NCI-H510A (cell line): ENCODE data around the gene CLDN22.
A peak's percentile ranks its signal among the peaks of the same experiment; 100 is the strongest.

Experiments
- DNase-seq: peaks from one replicate; lab custom pipeline; 2025; lab: John Stamatoyannopoulos, UW

The CLDN22 gene

GRCh38 chr4:183320211-183321059 is at the start of gene CLDN22:
Gene CLDN22, minus strand, starts transcription at chr4:183320276. Its CDS starts 58 bp downstream, at chr4:183320218.
- DNase-seq: no peak

- DNase-seq: no peak
These were observed 49.0 kb upstream of the CLDN22 start for GRCh38 chr4:183369073-183369472.

GRCh38 chr4:183366206-183366835 is 46.2 kb upstream of the CLDN22 start:
- no peak for DNase-seq

- no peak for DNase-seq
These were observed 43.9 kb upstream of the CLDN22 start for GRCh38 chr4:183364025-183364424.

GRCh38 chr4:183362916-183363542 is 43.0 kb upstream of the CLDN22 start:
- no peak for DNase-seq

GRCh38 chr4:183362036-183362435 is 42.0 kb upstream of the CLDN22 start:
- DNase-seq: no peak

- DNase-seq: no peak
These were observed 40.3 kb upstream of the CLDN22 start for GRCh38 chr4:183360161-183360919.

- DNase-seq: no peak
These were observed 38.2 kb upstream of the CLDN22 start for GRCh38 chr4:183358215-183358755.

GRCh38 chr4:183356931-183357675 is 37.0 kb upstream of the CLDN22 start:
- DNase-seq: peak; percentile 41

- no peak for DNase-seq
These were observed 36.2 kb upstream of the CLDN22 start for GRCh38 chr4:183356173-183356830.

- DNase-seq: no peak
These were observed 35.3 kb upstream of the CLDN22 start for GRCh38 chr4:183355405-183355804.

GRCh38 chr4:183354219-183354618 is 34.1 kb upstream of the CLDN22 start:
- peak; percentile 11 for DNase-seq

GRCh38 chr4:183353557-183353956 is 33.5 kb upstream of the CLDN22 start:
- DNase-seq: no peak

- no peak for DNase-seq
These were observed 32.5 kb upstream of the CLDN22 start for GRCh38 chr4:183352546-183352945.

GRCh38 chr4:183350317-183351071 is 30.4 kb upstream of the CLDN22 start:
- no peak for DNase-seq

- DNase-seq: no peak
These were observed 29.6 kb upstream of the CLDN22 start for GRCh38 chr4:183349673-183350072.

- DNase-seq: no peak
These were observed 28.9 kb upstream of the CLDN22 start for GRCh38 chr4:183348706-183349659.

GRCh38 chr4:183348136-183348535 is 28.1 kb upstream of the CLDN22 start:
- no peak for DNase-seq

- no peak for DNase-seq
These were observed 27.5 kb upstream of the CLDN22 start for GRCh38 chr4:183347566-183347965.
